ENCODE measurements around the gene PIGV.

- TF ChIP-seq CTCF (IDR thresholded peaks at IDR 0.05; ENCODE audit: poor library complexity, severe bottlenecking) = no peak
- TF ChIP-seq REST (IDR thresholded peaks at IDR 0.05; ENCODE audit: borderline replicate concordance) = no peak
- no peak for TF ChIP-seq RAD21 (conservative IDR thresholded peaks at IDR 0.05)
- no peak for TF ChIP-seq SMC3 (conservative IDR thresholded peaks at IDR 0.05; ENCODE audit: poor library complexity)
- TF ChIP-seq EP300 (conservative IDR thresholded peaks at IDR 0.05; ENCODE audit: poor library complexity, severe bottlenecking) = no peak
These were observed 6.4 kb upstream of the PIGV start for GRCh38 chr1:26781206-26781825.
